Vagina (tissue), 2 donors: ENCODE data around the gene SLC22A3.

Experiments used
- CTCF ChIP-seq, 3 experiments: fragments of 450-650 bp in 2 of 3; fragments of 200-600 bp in 1 of 3; sonication (generic) in 1 of 3; IDR thresholded peaks; one replicate each; pipeline ENCODE4 v1.5.1; 2017 to 2019; ENCODE audit warnings: antibody characterized with exemption in 3 of 3, mild to moderate bottlenecking in 2 of 3, moderate library complexity in 2 of 3
- POLR2A ChIP-seq, 2 donors: fragments of 450-650 bp; IDR thresholded peaks; one replicate each; pipeline ENCODE4 v1.6.1; 2017; ENCODE audit warnings: antibody characterized with exemption in 2 of 2, mild to moderate bottlenecking in 2 of 2, moderate library complexity in 2 of 2

- no peak for TF ChIP-seq POLR2A (IDR thresholded peaks at IDR 0.05)
- no peak for TF ChIP-seq CTCF (IDR thresholded peaks at IDR 0.05)
These were observed 94.0 kb downstream of the SLC22A3 start for GRCh38 chr6:160442151-160442550.
